ENCODE measurements around the gene CFAP74. TPM values are rescaled to one million over a fixed set of nuclear protein-coding genes. Genes with fewer than 3 reads are reported as not detected.
"Not testable (repeated sequence)": the region's sequence is repeated elsewhere in the genome, so short reads cannot be mapped to it uniquely, and the experiment has no call there.

The CFAP74 gene
- total RNA-seq, 1 donor from 2014 or later = under 0.01 TPM

DNA sequence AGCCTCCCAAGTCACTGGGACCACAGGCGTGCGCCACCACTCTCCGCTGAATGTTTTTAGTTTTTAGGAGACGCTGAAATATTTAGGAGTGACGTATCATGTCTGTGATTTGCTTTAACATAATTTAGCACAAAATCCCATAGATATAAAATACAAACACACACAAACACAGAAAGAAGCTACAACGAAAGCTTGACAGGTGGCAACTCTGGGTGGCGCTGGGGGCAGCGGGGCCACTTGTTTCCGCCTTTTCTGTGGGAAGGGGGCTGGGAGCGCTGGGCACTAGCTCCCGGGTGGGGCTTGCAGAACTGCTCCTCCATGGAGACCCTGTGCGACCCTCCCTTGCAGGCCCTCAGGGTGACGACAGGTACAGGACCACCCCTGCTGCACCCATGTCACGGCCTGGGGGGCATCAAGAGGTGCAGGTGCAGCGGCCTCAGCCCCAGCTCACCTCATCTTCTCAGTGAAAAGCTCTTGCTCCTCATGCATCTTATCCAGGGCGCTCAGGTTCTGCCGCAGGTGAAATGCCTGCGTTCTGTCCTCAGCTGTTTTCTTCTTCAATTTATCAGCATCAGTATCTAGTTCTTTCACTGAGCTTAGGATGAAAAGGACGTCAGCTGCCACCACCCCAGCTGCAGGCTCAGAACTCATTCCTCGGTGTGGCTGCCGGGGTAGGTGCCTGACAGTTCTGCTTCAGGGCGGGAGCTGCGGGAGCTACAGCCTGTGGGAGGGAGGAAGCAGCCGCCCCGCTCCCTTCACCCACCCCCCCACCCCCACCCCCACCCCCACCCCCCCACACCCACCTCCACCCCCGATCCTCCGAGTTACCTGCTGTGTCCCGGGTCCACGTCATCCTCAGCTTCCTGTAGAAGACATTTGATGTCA is 15.3 kb downstream of the CFAP74 start:
- Histone ChIP-seq H3K36me3 (ENCODE audit: control insufficient read depth in 3 of 3, insufficient read depth in 3 of 3, low read length in 3 of 3) (no peaks in the 10 kb centered on the region), H3K4me3 (ENCODE audit: low read length in 3 of 3) (no peak overlapping the region), H3K9ac (ENCODE audit: low read depth in 1 of 3, low read length in 3 of 3) (no peak overlapping the region), H3K27me3 (ENCODE audit: control insufficient read depth in 3 of 3, insufficient read depth in 3 of 3, low read length in 3 of 3) (peaks cover 30 to 45% (median 35%) of the 10 kb centered on the region in 3 donors), H3K4me1 (ENCODE audit: control insufficient read depth in 3 of 3, insufficient read depth in 3 of 3, low read length in 3 of 3) (peaks cover 2 to 10% (median 8%) of the 10 kb centered on the region in 3 donors), H3K9me3 (ENCODE audit: control insufficient read depth in 3 of 3, low read length in 3 of 3) (no peaks in the 10 kb centered on the region), H3K27ac (ENCODE audit: low read depth, low read length) (no peak overlapping the region)

DNA sequence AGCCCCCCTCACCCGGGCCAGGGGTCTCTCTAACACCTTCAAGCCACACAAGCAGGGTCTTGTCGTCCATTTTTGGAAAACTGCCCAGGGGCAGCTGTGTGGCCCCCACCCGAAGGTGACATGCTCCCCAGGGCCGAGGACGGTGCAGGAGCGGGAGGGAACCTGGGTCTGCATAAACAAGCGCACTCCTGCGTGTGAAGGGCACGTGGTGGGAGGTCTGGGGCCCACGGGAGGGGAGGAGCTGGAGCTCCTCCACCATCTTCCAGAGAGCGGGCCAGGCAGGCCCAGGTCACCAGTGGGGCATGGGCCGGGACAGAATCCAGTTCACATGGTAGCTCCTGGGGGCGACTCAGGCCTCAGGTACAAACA is 16.5 kb downstream of the CFAP74 start:
- Histone ChIP-seq H3K36me3 (ENCODE audit: control insufficient read depth in 3 of 3, insufficient read depth in 3 of 3, low read length in 3 of 3) (no peaks in the 10 kb centered on the region), H3K27ac (ENCODE audit: low read depth, low read length) (no peak overlapping the region), H3K9ac (ENCODE audit: low read depth in 1 of 3, low read length in 3 of 3) (no peak overlapping the region), H3K27me3 (ENCODE audit: control insufficient read depth in 3 of 3, insufficient read depth in 3 of 3, low read length in 3 of 3) (peaks cover 30 to 53% (median 38%) of the 10 kb centered on the region in 3 donors), H3K4me3 (ENCODE audit: low read length in 3 of 3) (no peak overlapping the region), H3K9me3 (ENCODE audit: control insufficient read depth in 3 of 3, low read length in 3 of 3) (no peaks in the 10 kb centered on the region), H3K4me1 (ENCODE audit: control insufficient read depth in 3 of 3, insufficient read depth in 3 of 3, low read length in 3 of 3) (peaks cover 2 to 10% (median 8%) of the 10 kb centered on the region in 3 donors)

DNA sequence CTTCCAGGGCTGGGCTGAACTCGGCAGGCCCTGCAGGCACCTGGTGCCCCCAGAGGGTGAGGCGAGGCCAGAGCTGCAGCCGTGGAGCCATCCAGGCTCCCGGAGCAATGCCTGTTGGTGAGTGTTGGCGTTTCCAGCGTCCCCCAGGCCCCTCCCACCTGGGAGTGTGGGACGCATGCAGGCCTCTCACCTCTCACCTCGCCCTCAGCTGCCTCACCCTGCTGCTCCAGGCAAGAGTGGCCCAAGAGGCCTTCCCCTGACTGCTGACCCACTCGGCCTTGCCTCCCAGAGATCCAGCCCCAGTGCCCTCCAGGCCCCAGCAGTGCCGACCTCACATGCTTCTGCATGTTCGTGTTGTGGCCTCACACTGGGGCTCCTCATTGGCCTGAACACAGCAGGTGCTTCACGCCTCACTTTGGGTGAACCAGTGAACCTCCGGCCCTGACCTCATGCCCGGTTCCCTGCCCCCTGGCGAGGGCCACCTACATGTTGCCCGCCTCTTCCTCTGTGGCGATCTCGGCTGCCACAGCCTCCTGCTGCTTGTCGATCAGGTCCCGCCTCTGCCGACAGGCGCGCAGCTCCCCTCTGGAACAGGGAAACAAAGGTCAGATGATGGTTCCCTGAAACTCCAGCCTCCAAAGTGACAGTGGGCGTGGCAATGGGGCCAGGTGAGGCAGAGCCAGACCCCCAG is 17.0 kb downstream of the CFAP74 start:
- no peak overlapping the region for H3K4me3 ChIP-seq (ENCODE audit: low read length in 3 of 3)
- H3K27me3 ChIP-seq (ENCODE audit: control insufficient read depth in 3 of 3, insufficient read depth in 3 of 3, low read length in 3 of 3) = peaks cover 30 to 53% (median 38%) of the 10 kb centered on the region in 3 donors
- H3K36me3 ChIP-seq (ENCODE audit: control insufficient read depth in 3 of 3, insufficient read depth in 3 of 3, low read length in 3 of 3) = no peaks in the 10 kb centered on the region
- peaks cover 2 to 10% (median 8%) of the 10 kb centered on the region in 3 donors for H3K4me1 ChIP-seq (ENCODE audit: control insufficient read depth in 3 of 3, insufficient read depth in 3 of 3, low read length in 3 of 3)
- H3K9me3 ChIP-seq (ENCODE audit: control insufficient read depth in 3 of 3, low read length in 3 of 3) = no peaks in the 10 kb centered on the region
- H3K9ac ChIP-seq (ENCODE audit: low read depth in 1 of 3, low read length in 3 of 3) = no peak overlapping the region
- H3K27ac ChIP-seq (ENCODE audit: low read depth, low read length) = no peak overlapping the region

DNA sequence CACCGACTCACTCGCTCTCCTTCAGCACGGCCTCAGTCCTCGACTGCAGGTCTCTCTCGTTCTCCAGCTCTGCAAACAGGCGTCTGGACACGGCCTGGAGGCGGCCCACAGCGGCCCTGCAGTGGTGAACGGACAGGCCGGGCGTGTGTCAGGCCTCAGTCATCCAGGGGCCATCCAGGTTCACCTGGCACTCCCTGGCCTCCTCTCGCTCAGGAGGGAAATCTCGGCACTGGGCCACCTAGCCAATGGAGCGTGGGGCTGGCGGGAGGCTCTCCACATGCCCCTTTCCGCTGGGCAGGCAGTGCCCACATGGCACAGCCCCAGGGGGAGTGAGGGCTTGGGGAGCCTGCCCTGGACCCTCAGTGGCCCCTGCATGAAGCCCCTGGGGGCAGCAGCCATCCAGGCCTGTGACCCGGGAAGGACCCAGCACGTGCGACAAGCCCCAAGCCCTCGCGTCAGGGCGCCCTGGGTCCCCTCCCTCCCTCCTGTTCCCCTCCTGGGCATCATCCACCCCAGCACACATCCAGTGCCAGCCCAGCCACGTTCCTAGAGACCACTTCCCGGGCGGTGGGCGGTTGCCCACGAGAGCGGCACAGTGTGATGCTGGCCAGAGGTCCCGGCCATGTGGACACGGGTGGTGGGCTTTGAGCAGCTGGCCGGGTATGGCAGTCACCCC is 18.1 kb downstream of the CFAP74 start:
- Histone ChIP-seq H3K36me3 (ENCODE audit: control insufficient read depth in 3 of 3, insufficient read depth in 3 of 3, low read length in 3 of 3) (no peaks in the 10 kb centered on the region), H3K4me3 (ENCODE audit: low read length in 3 of 3) (no peak overlapping the region), H3K4me1 (ENCODE audit: control insufficient read depth in 3 of 3, insufficient read depth in 3 of 3, low read length in 3 of 3) (peaks cover 2 to 10% (median 8%) of the 10 kb centered on the region in 3 donors), H3K9ac (ENCODE audit: low read depth in 1 of 3, low read length in 3 of 3) (no peak overlapping the region), H3K27me3 (ENCODE audit: control insufficient read depth in 3 of 3, insufficient read depth in 3 of 3, low read length in 3 of 3) (peaks cover 27 to 53% (median 38%) of the 10 kb centered on the region in 3 donors), H3K9me3 (ENCODE audit: control insufficient read depth in 3 of 3, low read length in 3 of 3) (no peaks in the 10 kb centered on the region), H3K27ac (ENCODE audit: low read depth, low read length) (no peak overlapping the region)

DNA sequence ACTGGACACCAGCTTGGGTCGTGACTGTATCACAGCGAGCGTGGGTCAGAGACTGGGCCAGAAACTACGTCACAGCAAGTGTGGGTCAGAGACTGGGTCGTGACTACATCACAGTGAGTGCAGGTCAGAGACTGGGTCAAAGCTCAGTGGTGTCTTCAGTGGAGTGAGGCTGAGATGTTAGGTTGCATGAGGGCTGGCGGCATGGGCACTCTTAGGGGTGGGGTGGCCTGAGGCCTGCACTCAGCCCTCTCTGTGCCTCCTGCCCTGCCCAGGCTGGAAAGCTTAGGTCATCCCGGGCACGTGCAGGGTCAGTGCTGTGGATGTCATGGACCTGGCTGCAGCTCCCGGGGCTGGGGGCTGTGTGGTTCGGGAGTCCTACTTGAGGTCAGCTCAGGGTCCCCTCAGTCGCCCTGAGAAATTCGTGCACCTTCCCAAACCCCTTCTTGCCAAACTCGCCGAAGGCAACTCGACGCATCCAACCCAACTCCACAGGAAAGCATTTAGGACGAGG is 19.0 kb downstream of the CFAP74 start:
- Histone ChIP-seq H3K4me3 (ENCODE audit: low read length in 3 of 3) (no peak overlapping the region), H3K9ac (ENCODE audit: low read depth in 1 of 3, low read length in 3 of 3) (no peak overlapping the region), H3K9me3 (ENCODE audit: control insufficient read depth in 3 of 3, low read length in 3 of 3) (no peaks in the 10 kb centered on the region), H3K4me1 (ENCODE audit: control insufficient read depth in 3 of 3, insufficient read depth in 3 of 3, low read length in 3 of 3) (peaks cover 2 to 7% (median 6%) of the 10 kb centered on the region in 3 donors), H3K36me3 (ENCODE audit: control insufficient read depth in 3 of 3, insufficient read depth in 3 of 3, low read length in 3 of 3) (no peaks in the 10 kb centered on the region), H3K27me3 (ENCODE audit: control insufficient read depth in 3 of 3, insufficient read depth in 3 of 3, low read length in 3 of 3) (peaks cover 21 to 49% (median 34%) of the 10 kb centered on the region in 3 donors), H3K27ac (ENCODE audit: low read depth, low read length) (no peak overlapping the region)

DNA sequence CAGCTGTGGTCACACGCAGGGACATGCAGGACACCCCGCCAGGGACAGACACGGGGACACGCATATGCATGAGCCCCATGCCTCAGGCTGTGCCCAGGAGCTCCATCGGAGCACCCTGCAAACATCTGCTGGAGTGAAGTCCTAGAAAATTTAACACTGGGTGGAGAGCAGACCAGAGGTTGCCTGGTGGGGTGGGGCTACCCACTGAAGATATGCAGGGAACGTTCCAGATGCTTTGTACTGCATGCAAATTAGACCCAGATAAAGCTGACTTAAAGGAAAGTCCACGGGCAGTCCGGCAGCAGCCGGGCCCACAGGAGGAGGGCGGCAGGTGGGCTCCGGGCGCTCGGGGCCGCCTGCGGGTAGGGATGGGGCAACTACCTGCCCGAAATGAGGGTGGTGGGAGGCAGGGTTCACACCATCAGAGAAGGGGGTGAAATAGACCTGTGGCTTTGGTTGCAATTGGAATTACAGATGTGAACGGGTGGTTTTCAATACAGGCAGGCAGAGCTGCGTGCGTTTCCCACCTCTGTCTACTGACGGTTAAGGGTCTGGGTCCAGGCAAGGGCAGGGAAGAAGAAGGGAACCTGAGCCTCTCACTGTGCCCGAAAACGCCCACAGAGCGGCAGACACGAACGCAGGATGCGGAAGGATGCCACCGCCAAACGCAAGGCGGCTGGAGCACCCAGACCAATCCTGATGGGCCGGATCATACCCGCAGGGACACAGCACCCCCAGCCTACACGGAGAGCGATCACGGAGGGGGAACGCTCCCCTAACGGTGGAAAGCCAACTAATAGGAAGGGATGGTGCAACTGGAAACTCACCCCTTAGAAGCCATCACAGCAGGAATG is 21.0 kb downstream of the CFAP74 start:
- H3K27ac ChIP-seq (ENCODE audit: low read depth, low read length) = no peak overlapping the region
- no peak overlapping the region for H3K9ac ChIP-seq (ENCODE audit: low read depth in 1 of 3, low read length in 3 of 3)
- no peaks in the 10 kb centered on the region for H3K36me3 ChIP-seq (ENCODE audit: control insufficient read depth in 3 of 3, insufficient read depth in 3 of 3, low read length in 3 of 3)
- peaks cover 12 to 38% (median 23%) of the 10 kb centered on the region in 3 donors for H3K27me3 ChIP-seq (ENCODE audit: control insufficient read depth in 3 of 3, insufficient read depth in 3 of 3, low read length in 3 of 3)
- H3K9me3 ChIP-seq (ENCODE audit: control insufficient read depth in 3 of 3, low read length in 3 of 3) = no peaks in the 10 kb centered on the region
- H3K4me3 ChIP-seq (ENCODE audit: low read length in 3 of 3) = no peak overlapping the region
- H3K4me1 ChIP-seq (ENCODE audit: control insufficient read depth in 3 of 3, insufficient read depth in 3 of 3, low read length in 3 of 3) = no peaks in the 10 kb centered on the region

DNA sequence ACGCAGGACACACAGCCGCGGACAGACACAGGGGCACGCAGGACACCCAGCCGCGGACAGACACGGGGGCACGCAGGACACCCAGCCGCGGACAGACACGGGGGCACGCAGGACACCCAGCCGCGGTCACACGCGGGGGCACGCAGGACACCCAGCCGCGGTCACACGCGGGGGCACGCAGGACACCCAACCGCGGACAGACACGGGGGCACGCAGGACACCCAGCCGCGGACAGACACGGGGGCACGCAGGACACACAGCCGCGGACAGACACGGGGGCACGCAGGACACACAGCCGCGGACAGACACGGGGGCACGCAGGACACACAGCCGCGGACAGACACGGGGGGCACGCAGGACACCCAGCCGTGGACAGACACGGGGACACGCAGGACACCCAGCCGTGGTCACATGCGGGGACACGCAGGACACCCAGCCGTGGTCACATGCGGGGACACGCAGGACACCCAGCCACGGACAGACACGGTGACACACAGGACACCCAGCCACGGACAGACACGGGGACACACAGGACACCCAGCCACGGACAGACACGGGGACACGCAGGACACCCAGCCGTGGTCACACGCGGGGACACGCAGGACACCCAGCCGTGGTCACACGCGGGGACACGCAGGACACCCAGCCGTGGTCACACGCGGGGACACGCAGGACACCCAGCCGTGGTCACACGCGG is 21.8 kb downstream of the CFAP74 start:
- H3K9ac ChIP-seq (ENCODE audit: low read depth in 1 of 3, low read length in 3 of 3); H3K4me3 ChIP-seq (ENCODE audit: low read length in 3 of 3); H3K4me1 ChIP-seq (ENCODE audit: control insufficient read depth in 3 of 3, insufficient read depth in 3 of 3, low read length in 3 of 3); H3K36me3 ChIP-seq (ENCODE audit: control insufficient read depth in 3 of 3, insufficient read depth in 3 of 3, low read length in 3 of 3); H3K27ac ChIP-seq (ENCODE audit: low read depth, low read length); H3K9me3 ChIP-seq (ENCODE audit: control insufficient read depth in 3 of 3, low read length in 3 of 3): not testable (repeated sequence)
- peaks cover 11 to 35% (median 25%) of the 10 kb centered on the region in 3 donors for H3K27me3 ChIP-seq (ENCODE audit: control insufficient read depth in 3 of 3, insufficient read depth in 3 of 3, low read length in 3 of 3)

DNA sequence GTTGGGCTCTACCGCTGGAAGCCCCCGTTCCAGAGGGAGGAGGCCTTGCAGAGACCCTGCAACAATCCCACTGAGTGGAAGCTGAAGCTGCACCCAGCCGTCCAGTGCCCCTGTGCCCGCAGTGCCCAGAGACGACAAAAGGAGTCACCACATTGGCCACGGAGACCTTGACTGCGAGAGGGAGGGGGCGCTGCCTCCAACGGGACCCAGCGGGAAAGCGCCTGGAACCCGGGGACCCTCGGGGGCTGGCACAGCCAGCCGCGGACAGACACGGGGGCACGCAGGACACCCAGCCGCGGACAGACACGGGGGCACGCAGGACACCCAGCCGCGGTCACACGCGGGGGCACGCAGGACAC is 22.5 kb downstream of the CFAP74 start:
- no peaks in the 10 kb centered on the region for H3K36me3 ChIP-seq (ENCODE audit: control insufficient read depth in 3 of 3, insufficient read depth in 3 of 3, low read length in 3 of 3)
- no peak overlapping the region for H3K4me3 ChIP-seq (ENCODE audit: low read length in 3 of 3)
- no peak overlapping the region for H3K9ac ChIP-seq (ENCODE audit: low read depth in 1 of 3, low read length in 3 of 3)
- H3K27ac ChIP-seq (ENCODE audit: low read depth, low read length) = no peak overlapping the region
- peaks cover 11 to 32% (median 20%) of the 10 kb centered on the region in 3 donors for H3K27me3 ChIP-seq (ENCODE audit: control insufficient read depth in 3 of 3, insufficient read depth in 3 of 3, low read length in 3 of 3)
- H3K9me3 ChIP-seq (ENCODE audit: control insufficient read depth in 3 of 3, low read length in 3 of 3) = no peaks in the 10 kb centered on the region
- no peaks in the 10 kb centered on the region for H3K4me1 ChIP-seq (ENCODE audit: control insufficient read depth in 3 of 3, insufficient read depth in 3 of 3, low read length in 3 of 3)
